ENCODE results near the gene KIF2B.

DNA sequence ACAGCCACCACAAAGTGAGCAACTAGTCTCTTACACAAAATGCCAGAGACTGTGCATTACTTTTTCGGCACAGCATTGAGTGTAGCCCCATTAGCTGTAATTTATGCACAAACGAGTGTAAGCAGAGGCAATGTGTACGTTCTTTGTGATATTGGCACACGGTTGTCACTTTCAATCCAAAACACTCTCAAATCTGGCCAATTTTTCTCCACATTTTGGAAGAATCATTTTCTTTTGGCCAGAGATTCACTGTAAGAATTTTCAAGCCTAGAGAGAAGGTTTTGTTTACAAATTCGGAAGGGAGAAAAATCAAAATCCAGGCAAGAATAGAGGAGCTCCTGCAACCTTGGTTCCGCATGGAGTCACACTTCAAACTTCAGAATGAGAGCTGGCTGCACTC lies 15.4 kb upstream of the KIF2B start:
- TF ChIP-seq, protein P1, sequence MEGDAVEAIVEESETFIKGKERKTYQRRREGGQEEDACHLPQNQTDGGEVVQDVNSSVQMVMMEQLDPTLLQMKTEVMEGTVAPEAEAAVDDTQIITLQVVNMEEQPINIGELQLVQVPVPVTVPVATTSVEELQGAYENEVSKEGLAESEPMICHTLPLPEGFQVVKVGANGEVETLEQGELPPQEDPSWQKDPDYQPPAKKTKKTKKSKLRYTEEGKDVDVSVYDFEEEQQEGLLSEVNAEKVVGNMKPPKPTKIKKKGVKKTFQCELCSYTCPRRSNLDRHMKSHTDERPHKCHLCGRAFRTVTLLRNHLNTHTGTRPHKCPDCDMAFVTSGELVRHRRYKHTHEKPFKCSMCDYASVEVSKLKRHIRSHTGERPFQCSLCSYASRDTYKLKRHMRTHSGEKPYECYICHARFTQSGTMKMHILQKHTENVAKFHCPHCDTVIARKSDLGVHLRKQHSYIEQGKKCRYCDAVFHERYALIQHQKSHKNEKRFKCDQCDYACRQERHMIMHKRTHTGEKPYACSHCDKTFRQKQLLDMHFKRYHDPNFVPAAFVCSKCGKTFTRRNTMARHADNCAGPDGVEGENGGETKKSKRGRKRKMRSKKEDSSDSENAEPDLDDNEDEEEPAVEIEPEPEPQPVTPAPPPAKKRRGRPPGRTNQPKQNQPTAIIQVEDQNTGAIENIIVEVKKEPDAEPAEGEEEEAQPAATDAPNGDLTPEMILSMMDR (IDR thresholded peaks at IDR 0.05), result no peak
- no peak for TF ChIP-seq EP300 (IDR thresholded peaks at IDR 0.05)

Data from tibial nerve (tissue), 4 donors.